ENCODE data around the gene FLII. TPM values are rescaled to one million over a fixed set of nuclear protein-coding genes. Genes with fewer than 3 reads are reported as not detected.

The FLII gene
- total RNA-seq, 2 experiments from 2014 or later: 155 to 219 TPM

DNA sequence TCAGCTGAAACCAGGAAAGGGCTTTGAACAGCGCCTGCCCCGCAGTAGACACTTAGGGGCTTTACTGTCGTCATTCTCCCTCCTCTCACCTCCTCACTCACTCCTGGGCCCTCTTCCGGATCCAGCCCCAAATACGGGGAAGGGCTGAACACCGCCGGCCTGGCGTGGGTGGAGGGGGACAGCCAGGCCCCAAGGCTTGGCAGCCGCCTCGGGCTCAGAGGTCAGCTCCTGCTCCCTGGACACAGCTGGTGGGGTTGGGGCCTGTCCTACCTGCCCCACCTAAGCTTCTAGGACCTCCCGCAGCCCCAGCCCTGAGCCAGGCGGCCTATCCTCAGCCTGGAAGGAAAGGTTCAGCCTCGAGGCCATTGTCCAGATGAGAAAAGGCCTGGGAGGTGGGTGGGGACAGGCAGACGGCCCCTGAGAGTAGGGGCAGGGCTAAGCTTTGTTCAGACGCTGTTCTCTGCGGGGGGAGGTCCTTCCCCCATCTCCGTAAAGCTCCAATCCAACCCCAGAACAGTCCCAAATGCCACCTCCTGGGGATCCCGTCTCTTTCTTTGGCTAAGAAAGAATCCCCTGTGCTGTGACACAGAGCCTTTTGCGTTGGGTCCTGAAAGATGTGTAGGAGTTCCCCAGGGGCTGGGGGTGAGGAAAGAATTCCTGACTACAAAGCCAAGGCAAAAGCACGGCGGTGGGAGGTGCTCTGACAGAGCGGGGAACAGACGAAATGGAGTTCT, 34.0 kb downstream of the FLII start:
- H3K36me3 ChIP-seq (ENCODE audit: insufficient read depth, low read length): no peaks in the 10 kb centered on the region
- peaks cover 15% of the 10 kb centered on the region for H3K4me1 ChIP-seq (ENCODE audit: insufficient read depth, low read length, poor library complexity, severe bottlenecking)
- intact Hi-C loops (cut with micrococcal nuclease; ENCODE audit: unreplicated experiment): no loop called here
- H4K20me1 ChIP-seq (ENCODE audit: insufficient read depth, low read length): no peaks in the 10 kb centered on the region
- DNase-seq (ENCODE audit: low spot score): no peak
- H3K9me2 ChIP-seq (ENCODE audit: insufficient read depth, low read length): no peaks in the 10 kb centered on the region
- POLR2A ChIA-PET: interaction anchor here (0.6 to 0.7 kb wide), 2 partner anchors 35 to 50 kb away, joined by 3 read pairs; no protein-coding TSS in a partner anchor
- peak overlapping the region; percentile 88 for H2AFZ ChIP-seq (ENCODE audit: low read length)
- BruUV-seq (replicated peaks): no TSS peak
- no peak overlapping the region for H3K27ac ChIP-seq (ENCODE audit: low read depth, low read length, poor library complexity, severe bottlenecking)
- H3K4me3 ChIP-seq (ENCODE audit: low read depth, low read length, poor library complexity, severe bottlenecking): peak overlapping the region; percentile 56
- CTCF ChIA-PET (ENCODE audit: unreplicated experiment): no interaction called here
- H3K4me2 ChIP-seq (ENCODE audit: low read length): peak overlapping the region; percentile 73
- TF ChIP-seq CTCF (conservative IDR thresholded peaks at IDR 0.05; ENCODE audit: low read length) (no peak), EZH2phosphoT487 (IDR thresholded peaks at IDR 0.05; ENCODE audit: borderline replicate concordance, low read depth, low read length) (no peak)
- H3K9me3 ChIP-seq (ENCODE audit: low read length): no peaks in the 10 kb centered on the region
- H3K79me2 ChIP-seq (ENCODE audit: insufficient read depth, low read depth, low read length): no peaks in the 10 kb centered on the region

DNA sequence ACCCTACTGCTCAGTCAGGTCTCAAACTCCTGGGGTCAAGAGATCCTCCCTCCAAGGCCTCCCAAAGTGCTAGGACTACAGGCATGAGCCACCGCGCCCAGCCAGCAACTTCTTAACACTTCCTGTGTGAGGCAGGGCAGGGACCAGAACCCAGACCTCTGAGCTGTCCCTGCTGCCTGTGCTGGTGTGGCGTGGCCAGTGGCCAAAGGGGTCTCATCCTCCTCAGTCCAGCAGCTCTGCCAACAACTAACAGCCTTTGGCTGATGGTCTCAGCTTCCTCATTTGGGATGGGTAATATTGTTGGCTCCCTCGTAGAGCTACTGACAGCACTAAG, 34.5 kb downstream of the FLII start:
- H3K27ac ChIP-seq (ENCODE audit: low read depth, low read length, poor library complexity, severe bottlenecking): no peak overlapping the region
- no peaks in the 10 kb centered on the region for H4K20me1 ChIP-seq (ENCODE audit: insufficient read depth, low read length)
- H3K4me2 ChIP-seq (ENCODE audit: low read length): no peak overlapping the region
- peaks cover 15% of the 10 kb centered on the region for H3K4me1 ChIP-seq (ENCODE audit: insufficient read depth, low read length, poor library complexity, severe bottlenecking)
- H3K4me3 ChIP-seq (ENCODE audit: low read depth, low read length, poor library complexity, severe bottlenecking): no peak overlapping the region
- no peaks in the 10 kb centered on the region for H3K36me3 ChIP-seq (ENCODE audit: insufficient read depth, low read length)
- H3K9me2 ChIP-seq (ENCODE audit: insufficient read depth, low read length): no peaks in the 10 kb centered on the region
- no peak overlapping the region for H2AFZ ChIP-seq (ENCODE audit: low read length)
- no peaks in the 10 kb centered on the region for H3K9me3 ChIP-seq (ENCODE audit: low read length)
- intact Hi-C loops (cut with micrococcal nuclease; ENCODE audit: unreplicated experiment): no loop called here
- DNase-seq (ENCODE audit: low spot score): no peak
- TF ChIP-seq CTCF (conservative IDR thresholded peaks at IDR 0.05; ENCODE audit: low read length) (no peak), EZH2phosphoT487 (IDR thresholded peaks at IDR 0.05; ENCODE audit: borderline replicate concordance, low read depth, low read length) (no peak)
- BruUV-seq (replicated peaks): no TSS peak
- CTCF ChIA-PET (ENCODE audit: unreplicated experiment): no interaction called here
- POLR2A ChIA-PET: no interaction called here
- H3K79me2 ChIP-seq (ENCODE audit: insufficient read depth, low read depth, low read length): no peaks in the 10 kb centered on the region

- Histone ChIP-seq H3K36me3 (ENCODE audit: insufficient read depth, low read length) (no peaks in the 10 kb centered on the region), H3K9me2 (ENCODE audit: insufficient read depth, low read length) (no peaks in the 10 kb centered on the region), H3K79me2 (ENCODE audit: insufficient read depth, low read depth, low read length) (no peaks in the 10 kb centered on the region), H4K20me1 (ENCODE audit: insufficient read depth, low read length) (no peaks in the 10 kb centered on the region), H3K4me2 (ENCODE audit: low read length) (no peak overlapping the region), H3K4me3 (ENCODE audit: low read depth, low read length, poor library complexity, severe bottlenecking) (no peak overlapping the region), H2AFZ (ENCODE audit: low read length) (no peak overlapping the region), H3K27ac (ENCODE audit: low read depth, low read length, poor library complexity, severe bottlenecking) (no peak overlapping the region), H3K4me1 (ENCODE audit: insufficient read depth, low read length, poor library complexity, severe bottlenecking) (no peaks in the 10 kb centered on the region), H3K9me3 (ENCODE audit: low read length) (no peaks in the 10 kb centered on the region)
- intact Hi-C loops (cut with micrococcal nuclease; ENCODE audit: unreplicated experiment): no loop called here
- TF ChIP-seq CTCF (conservative IDR thresholded peaks at IDR 0.05; ENCODE audit: low read length) (no peak), EZH2phosphoT487 (IDR thresholded peaks at IDR 0.05; ENCODE audit: borderline replicate concordance, low read depth, low read length) (no peak)
- ChIA-PET CTCF (ENCODE audit: unreplicated experiment) (interaction anchor here (0.6 kb wide), 1 partner anchor 18 kb away, joined by 3 read pairs; no protein-coding TSS in a partner anchor), POLR2A (no interaction called here)
- no TSS peak for BruUV-seq (replicated peaks)
- DNase-seq (ENCODE audit: low spot score): no peak
These were observed 39.7 kb downstream of the FLII start for GRCh38 chr17:18218756-18219415.
